ENCODE measurements around the gene ARHGEF33.

ARHGEF33 gene

GRCh38 chr2:38978296-38978903, 88.7 kb downstream of the ARHGEF33 start:
- H3K27me3 ChIP-seq = no peaks in the 10 kb centered on the region
- H3K36me3 ChIP-seq = peaks cover 4% of the 10 kb centered on the region
- no peak overlapping the region for H3K4me3 ChIP-seq (ENCODE audit: low read depth in 1 of 2, low read length in 1 of 2)
- TF ChIP-seq CTCF (IDR thresholded peaks at IDR 0.05) = no peak
- H3K4me1 ChIP-seq (ENCODE audit: control insufficient read depth in 1 of 2, insufficient read depth in 1 of 2, low read depth in 1 of 2, low read length in 1 of 2) = peaks cover 12 to 23% of the 10 kb centered on the region in 2 experiments
- no peak overlapping the region for H3K27ac ChIP-seq
- H3K9me3 ChIP-seq = no peaks in the 10 kb centered on the region

GRCh38 chr2:38978908-38979307, 89.2 kb downstream of the ARHGEF33 start:
- Histone ChIP-seq H3K27me3 (no peaks in the 10 kb centered on the region), H3K27ac (no peak overlapping the region), H3K4me3 (ENCODE audit: low read depth in 1 of 2, low read length in 1 of 2) (no peak overlapping the region), H3K9me3 (no peaks in the 10 kb centered on the region), H3K4me1 (ENCODE audit: control insufficient read depth in 1 of 2, insufficient read depth in 1 of 2, low read depth in 1 of 2, low read length in 1 of 2) (peaks cover 12 to 23% of the 10 kb centered on the region in 2 experiments), H3K36me3 (peaks cover 8% of the 10 kb centered on the region)
- no peak for TF ChIP-seq CTCF (IDR thresholded peaks at IDR 0.05)

- TF ChIP-seq CTCF (IDR thresholded peaks at IDR 0.05) = no peak
- H3K4me3 ChIP-seq (ENCODE audit: low read depth in 1 of 2, low read length in 1 of 2) = no peak overlapping the region
- H3K27ac ChIP-seq = no peak overlapping the region
- no peaks in the 10 kb centered on the region for H3K27me3 ChIP-seq
- H3K9me3 ChIP-seq = no peaks in the 10 kb centered on the region
- H3K36me3 ChIP-seq = peaks cover 31% of the 10 kb centered on the region
- peaks cover 4 to 10% of the 10 kb centered on the region in 2 experiments for H3K4me1 ChIP-seq (ENCODE audit: control insufficient read depth in 1 of 2, insufficient read depth in 1 of 2, low read depth in 1 of 2, low read length in 1 of 2)
Measured at GRCh38 chr2:38981003-38981669, 91.5 kb downstream of the ARHGEF33 start.

- Histone ChIP-seq H3K36me3 (peaks cover 36% of the 10 kb centered on the region), H3K4me3 (ENCODE audit: low read depth in 1 of 2, low read length in 1 of 2) (no peak overlapping the region), H3K4me1 (ENCODE audit: control insufficient read depth in 1 of 2, insufficient read depth in 1 of 2, low read depth in 1 of 2, low read length in 1 of 2) (peaks cover 0 to 6% of the 10 kb centered on the region in 2 experiments), H3K27ac (no peak overlapping the region), H3K27me3 (no peaks in the 10 kb centered on the region), H3K9me3 (no peaks in the 10 kb centered on the region)
- TF ChIP-seq CTCF (IDR thresholded peaks at IDR 0.05) = no peak
Measured at GRCh38 chr2:38981670-38982357, 92.1 kb downstream of the ARHGEF33 start.

GRCh38 chr2:38982498-38982897, 92.8 kb downstream of the ARHGEF33 start:
- H3K36me3 ChIP-seq = peaks cover 43% of the 10 kb centered on the region
- peaks cover 0 to 6% of the 10 kb centered on the region in 2 experiments for H3K4me1 ChIP-seq (ENCODE audit: control insufficient read depth in 1 of 2, insufficient read depth in 1 of 2, low read depth in 1 of 2, low read length in 1 of 2)
- no peak for TF ChIP-seq CTCF (IDR thresholded peaks at IDR 0.05)
- no peak overlapping the region for H3K4me3 ChIP-seq (ENCODE audit: low read depth in 1 of 2, low read length in 1 of 2)
- no peaks in the 10 kb centered on the region for H3K27me3 ChIP-seq
- H3K27ac ChIP-seq = no peak overlapping the region
- no peaks in the 10 kb centered on the region for H3K9me3 ChIP-seq
